HL-60/S4 treated with phorbol 12-myristate 13-acetate at 8.2 ng/mL for 4 days and 3 days (cell line): Measurements from ENCODE around the gene SLC4A4.

Experiments
- in situ Hi-C: fragments of 300-500 bp; cut with MboI; formaldehyde crosslinking; loops from 2 replicates; pipeline ENCODE4 v1.15.0; 2022; ENCODE audit warnings: low sequenced_read_pairs

SLC4A4 gene

DNA sequence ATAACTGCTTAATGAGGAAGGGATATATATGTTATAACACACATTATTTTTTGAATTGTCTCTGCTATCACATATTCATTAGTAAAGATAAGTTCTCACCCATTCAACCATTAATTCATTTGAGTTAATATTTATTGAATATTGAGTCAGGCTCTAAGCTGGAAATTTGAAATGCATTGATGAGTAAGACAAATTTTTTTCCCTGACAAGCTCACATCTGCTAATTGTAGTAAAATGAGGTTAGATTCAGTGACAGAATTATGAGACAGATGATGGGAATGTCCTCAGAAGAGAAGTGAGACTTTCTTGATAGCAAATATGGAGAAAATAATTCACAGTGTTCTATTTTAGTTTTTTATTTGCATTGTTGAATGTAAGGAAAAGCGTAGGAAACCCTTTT, 194.3 kb downstream of the SLC4A4 start:
- in situ Hi-C loops = no loop called here

DNA sequence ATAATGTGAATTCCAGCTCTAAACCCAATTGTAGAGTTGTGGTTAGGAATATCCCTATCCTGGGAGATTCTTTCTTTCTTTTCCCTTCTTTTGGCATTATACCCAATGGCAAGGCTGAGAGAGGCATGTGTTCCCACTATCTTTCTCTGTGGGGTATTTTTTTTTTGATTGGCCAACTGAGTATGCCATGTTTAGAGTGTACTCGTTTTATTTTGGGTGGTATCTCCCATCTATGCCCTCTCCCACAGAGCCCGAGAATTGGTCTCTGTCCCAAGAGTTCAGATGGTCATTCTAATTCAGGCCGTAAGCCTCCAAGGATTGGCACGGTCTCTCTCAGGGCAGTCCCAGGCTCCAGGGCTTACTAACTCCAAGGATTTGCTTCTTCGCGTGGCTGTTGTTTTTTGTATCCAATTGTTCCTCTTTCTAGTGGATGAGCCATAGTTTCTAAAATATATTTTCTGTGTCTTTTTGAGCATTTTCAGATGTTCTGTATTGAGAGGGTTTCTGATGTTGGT, 198.8 kb downstream of the SLC4A4 start:
- in situ Hi-C loops = no loop called here

DNA sequence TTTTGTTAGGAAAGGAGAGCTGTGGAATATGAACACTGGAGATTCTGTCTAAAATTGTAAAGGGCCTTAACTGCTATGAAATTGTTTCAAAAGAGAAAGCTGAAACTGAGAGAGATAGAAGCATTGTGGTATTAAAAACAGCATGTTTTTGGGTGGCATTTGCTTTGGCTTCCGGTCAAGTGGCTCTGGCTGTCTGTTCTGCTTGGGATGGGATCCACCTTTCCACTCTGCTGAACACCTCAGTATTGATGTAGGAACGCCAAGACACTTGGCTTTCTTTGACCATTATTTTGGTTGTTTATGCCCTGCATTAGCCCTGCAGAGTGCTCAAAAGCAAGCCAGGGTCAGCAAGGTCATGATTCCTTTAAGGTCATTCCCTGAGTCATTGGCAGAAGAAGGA, 199.7 kb downstream of the SLC4A4 start:
- in situ Hi-C loops = no loop called here

- in situ Hi-C loops = no loop called here
These were observed 202.0 kb downstream of the SLC4A4 start for GRCh38 chr4:71540749-71541269.

DNA sequence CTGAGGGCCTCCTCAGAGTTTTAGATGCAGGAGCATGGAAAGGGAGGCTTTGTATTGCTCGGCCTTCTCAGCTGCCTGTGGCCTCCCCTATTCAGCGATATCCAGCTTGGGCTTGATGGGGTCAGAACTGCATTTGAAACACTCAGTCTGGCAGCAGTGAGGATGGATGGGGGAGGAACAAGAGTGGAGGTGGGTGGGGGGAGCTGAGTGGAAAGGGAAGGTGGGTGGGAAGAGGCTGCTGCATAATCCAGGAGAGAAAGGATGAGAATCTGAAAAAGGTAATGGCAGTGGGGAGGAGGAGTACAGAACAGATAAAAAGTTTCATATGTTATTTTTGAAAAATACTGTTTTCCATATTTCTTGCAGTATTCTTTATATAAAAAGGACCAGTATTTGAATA, 202.7 kb downstream of the SLC4A4 start:
- in situ Hi-C loops = no loop called here

- in situ Hi-C loops = no loop called here
These were observed 206.3 kb downstream of the SLC4A4 start for GRCh38 chr4:71545168-71545567.

DNA sequence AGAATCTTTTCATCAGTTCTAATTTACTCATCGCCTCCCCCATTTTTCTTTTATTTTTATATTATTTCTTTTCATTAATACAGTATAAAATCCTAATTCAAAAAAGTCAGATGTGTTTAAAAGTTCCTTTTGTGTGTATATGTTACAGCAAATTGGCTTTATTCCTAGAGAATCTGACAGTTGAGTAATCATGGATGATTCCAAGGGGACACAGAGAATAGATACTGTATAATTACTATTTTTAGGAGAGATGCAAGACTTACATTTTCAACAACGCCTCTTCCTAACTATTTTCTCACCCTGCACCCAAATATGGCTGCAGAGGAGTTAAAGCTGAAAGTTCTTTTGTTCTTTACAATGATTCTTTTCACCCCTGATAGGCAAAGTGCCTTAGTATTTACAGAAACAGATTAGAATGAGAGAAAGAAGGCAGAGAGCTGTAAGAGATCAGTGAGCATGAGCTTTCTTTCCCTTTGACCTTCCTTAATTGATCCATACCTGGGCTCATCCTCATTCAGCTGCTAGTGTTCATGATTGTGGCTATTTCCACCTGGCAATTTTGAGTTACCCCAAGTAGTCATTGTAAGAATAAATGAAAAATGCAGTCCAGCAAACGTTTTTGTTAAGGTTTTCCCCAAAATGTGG, 210.8 kb downstream of the SLC4A4 start:
- in situ Hi-C loops = no loop called here

DNA sequence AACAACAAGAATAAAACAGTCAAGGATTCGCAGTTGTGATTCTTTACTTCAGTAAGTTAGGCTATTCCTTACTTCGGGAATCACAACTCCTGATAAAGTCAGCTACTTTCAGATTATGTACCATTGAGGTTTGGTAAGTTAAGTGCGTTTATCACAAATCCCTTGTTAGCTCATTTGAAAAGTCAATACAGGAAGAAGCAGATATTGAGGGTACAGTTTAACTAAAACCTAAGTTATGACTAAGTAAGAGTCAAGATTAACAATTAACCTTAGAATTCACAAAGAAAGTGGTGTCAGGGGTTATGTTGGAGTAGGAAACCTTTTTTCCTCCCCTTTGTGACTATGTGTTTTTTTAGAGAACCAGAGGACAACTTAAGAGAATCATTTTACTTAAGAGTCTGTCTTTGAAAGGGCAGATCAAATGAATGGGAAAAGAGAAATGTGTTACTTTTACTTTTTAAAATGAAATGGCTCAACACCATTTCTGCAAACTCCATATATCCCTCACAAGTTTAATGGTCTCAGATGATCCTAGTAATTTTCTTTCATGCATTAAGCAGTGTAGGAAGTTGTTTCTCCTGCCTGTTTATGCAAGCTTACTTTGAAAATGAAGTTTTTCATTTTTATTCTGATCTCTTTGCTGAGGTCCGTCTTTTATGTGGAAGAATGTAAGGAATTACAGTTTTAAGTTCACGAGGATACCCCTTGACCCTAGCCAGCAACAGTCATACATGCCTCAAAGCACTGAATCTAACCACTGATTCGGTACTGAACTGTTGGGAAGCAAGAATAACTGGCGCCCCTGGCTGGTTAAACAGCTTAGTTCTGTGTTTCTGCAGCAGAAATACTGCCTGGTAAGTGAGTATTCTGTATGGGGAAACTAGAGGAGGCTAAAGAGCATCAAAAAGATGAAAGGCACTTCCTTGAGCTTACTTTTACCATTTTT, 211.7 kb downstream of the SLC4A4 start:
- in situ Hi-C loops = no loop called here

- in situ Hi-C loops = no loop called here
These were observed 214.8 kb downstream of the SLC4A4 start for GRCh38 chr4:71553605-71554004.

- in situ Hi-C loops = no loop called here
These were observed 215.2 kb downstream of the SLC4A4 start for GRCh38 chr4:71554025-71554424.

DNA sequence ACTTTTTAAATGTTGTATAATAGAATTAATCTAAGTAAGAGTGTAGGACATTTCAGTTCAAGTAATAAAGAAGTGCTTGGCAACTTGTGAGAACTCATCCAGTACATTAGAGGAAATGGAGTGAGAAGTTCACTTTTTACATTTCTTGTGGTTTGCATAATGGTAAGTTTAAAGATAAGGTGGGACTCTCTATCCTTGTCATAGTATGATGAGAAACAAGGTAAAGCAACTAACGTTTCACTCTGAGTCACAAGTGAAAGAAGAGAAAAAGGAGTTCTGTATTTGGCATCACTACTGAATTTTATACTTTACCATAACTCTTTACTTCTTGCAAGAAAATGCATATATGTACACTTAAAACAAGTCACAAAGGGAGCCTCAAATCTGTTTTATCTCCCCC, 219.4 kb downstream of the SLC4A4 start:
- in situ Hi-C loops = no loop called here

DNA sequence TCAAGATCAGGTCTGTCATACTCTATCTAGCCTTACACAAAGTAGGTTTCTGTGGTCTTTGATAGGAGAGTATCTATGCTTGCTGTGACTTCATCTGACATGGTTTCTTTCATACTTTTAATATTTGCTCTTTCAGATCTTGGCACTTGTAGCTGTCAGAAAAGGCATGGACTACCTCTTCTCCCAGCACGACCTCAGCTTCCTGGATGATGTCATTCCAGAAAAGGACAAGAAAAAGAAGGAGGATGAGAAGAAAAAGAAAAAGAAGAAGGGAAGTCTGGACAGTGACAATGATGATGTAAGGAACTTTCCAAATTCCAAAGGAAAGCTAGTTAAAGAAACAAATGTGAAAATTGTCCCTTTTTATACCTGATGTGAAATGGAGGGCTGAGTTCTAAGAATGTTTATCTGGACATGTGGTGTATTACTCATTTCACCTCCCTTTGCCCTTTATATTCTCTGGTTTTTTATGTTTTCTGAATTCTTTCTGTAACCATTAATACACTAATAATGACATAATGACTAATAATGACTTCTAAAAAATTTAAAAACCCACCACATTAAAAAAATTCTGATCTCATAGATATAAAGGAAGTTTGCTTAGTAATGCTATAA, 221.2 kb downstream of the SLC4A4 start:
- in situ Hi-C loops = no loop called here

- in situ Hi-C loops = no loop called here
These were observed 226.0 kb downstream of the SLC4A4 start for GRCh38 chr4:71564775-71565174.

GRCh38 chr4:71566856-71567255, 228.0 kb downstream of the SLC4A4 start:
- in situ Hi-C loops = no loop called here

DNA sequence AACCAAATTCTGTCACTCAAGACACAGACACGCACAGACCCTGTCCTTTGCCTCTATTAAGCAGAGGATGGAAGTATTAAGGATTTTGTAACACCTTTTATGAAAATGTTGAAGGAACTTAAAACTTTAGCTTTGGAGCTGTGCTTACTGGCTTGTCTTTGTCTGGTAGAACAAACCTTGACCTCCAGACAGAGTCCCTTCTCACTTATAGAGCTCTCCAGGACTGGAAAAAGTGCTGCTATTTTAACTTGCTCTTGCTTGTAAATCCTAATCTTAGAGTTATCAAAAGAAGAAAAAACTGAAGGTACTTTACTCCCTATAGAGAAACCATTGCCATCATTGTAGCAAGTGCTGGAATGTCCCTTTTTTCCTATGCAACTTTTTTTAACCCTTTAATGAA, 229.3 kb downstream of the SLC4A4 start:
- in situ Hi-C loops = no loop called here

DNA sequence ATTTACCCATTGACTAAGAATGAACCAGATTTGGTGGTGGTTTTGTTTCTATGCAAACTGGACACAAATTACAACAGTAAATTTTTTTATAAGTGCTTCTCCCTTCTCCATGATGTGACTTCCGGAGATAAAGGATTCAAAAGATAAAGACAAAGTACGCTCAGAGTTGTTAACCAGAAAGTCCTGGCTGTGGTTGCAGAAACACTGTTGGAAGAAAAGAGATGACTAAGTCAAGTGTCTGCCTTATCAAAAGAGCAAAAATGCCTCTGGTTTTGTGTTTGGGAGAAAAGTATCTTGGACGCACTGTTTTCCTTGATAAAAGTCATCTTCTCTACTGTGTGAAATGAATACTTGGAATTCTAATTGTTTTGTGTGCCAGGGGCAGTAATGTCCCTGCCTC, 231.7 kb downstream of the SLC4A4 start:
- in situ Hi-C loops = no loop called here

DNA sequence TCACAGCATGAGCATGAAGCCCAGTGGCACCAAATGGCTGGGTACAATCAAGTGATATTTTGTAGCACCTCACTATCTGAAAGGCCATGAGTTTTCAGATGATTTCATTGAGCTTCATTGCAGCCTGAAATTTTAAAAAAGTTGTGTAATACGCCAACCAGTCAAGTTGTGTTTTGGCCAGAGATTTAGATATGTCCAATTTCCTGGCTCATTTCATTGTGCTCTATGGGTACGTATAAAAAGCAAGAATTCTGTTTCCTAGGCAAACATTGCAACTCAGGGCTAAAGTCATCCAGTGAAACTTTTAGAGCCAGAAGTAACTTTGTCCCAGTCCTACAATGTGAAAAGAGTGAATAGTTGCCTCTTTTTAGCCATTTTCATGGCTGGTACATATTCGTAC, 232.5 kb downstream of the SLC4A4 start:
- in situ Hi-C loops = no loop called here

DNA sequence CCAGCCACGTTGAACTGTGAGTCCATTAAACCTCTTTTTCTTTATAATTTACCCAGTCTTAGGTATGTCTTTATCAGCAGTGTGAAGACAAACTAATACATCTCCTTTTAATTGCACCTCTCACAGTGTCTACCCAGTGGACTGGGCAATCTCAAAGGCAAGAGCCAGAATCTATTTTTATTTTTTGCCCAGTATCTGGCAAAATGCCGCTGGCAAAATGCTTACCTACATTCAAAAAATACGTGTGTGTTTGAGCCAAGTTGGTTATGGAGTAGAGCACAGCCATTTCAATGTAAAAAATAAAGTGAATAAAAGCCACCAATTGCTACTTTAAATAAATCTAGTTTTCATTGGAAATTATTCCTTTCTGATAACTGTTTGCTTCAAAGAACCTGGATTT, 245.2 kb downstream of the SLC4A4 start:
- in situ Hi-C loops = no loop called here

- in situ Hi-C loops = no loop called here
These were observed 245.8 kb downstream of the SLC4A4 start for GRCh38 chr4:71584585-71584984.

DNA sequence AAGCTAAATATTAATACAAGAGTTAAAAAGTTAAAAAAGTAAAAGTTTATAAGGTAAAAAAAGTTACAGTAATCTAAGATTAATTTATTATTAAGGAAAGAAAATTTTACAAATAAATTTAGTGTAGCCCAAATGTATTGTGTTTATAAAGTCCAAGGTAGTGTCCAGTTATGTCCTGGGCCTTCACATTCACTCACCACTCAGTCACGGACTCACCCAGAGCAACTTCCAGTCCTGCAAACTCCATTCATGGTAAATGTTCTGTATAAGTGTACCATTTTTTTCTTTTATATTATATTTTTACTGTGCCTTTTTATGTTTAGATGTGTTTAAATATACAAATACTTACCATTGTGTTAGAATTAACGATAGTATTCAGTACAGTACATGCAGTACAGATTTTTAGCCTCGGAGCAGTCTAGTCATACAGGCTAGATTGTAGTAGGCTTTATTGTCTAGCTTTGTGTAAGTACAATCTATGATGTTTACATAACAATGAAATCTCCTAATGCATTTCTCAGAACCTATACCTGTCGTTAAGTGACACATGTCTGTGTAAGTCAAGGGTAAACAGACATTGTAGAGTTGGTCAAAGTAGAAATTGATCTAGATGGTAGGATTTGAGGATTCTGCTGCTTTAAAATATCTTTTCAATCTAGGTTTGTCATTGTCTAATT, 247.4 kb downstream of the SLC4A4 start:
- in situ Hi-C loops = no loop called here

GRCh38 chr4:71587995-71588394, 249.2 kb downstream of the SLC4A4 start:
- in situ Hi-C loops = no loop called here
